SK-N-SH (cell line): Measurements from ENCODE around the gene UST. TPM values are rescaled to one million over a fixed set of nuclear protein-coding genes. Genes with fewer than 3 reads are reported as not detected.

Experiments
- CTCF ChIA-PET: fragments of 300-600, 350-600 bp; formaldehyde crosslinking; extraction: SDS; loops from one replicate; lab custom pipeline; 2021; lab: Yijun Ruan, JAX
- POLR2A ChIA-PET: fragments of 350-600 bp; sonication (Branson Sonifier 250); formaldehyde crosslinking; extraction: SDS; loops from one replicate; lab custom pipeline; 2020; ENCODE audit warnings: antibody characterized with exemption, inconsistent platforms; lab: Yijun Ruan, JAX
- DNase-seq: peaks from one replicate; pipeline ENCODE4 v3.0.0; 2012
- H2AFZ ChIP-seq: fragments of 200-600 bp; sonication (generic); 2 replicates; pipeline ENCODE4 v1.8.1; 2016; ENCODE audit warnings: antibody characterized with exemption, mild to moderate bottlenecking, low read depth
- H3F3A ChIP-seq: fragments of 200-600 bp; sonication (generic); replicated peaks from 2 replicates; pipeline ENCODE3; 2016; ENCODE audit warnings: antibody characterized with exemption, mild to moderate bottlenecking; ENCODE audit not compliant: insufficient read depth
- H3K27ac ChIP-seq, 2 experiments: fragments of 200-500 bp in 1 of 2; fragments of 200-600 bp in 1 of 2; sonication (Bioruptor generic) in 1 of 2; sonication (generic), shearing (Covaris generic) in 1 of 2; 2 replicates each; pipeline versions ENCODE4 v1.5.1 to v1.6.1; 2014 to 2016; ENCODE audit warnings: low read depth in 2 of 2, inconsistent platforms in 1 of 2, low read length in 1 of 2, mild to moderate bottlenecking in 1 of 2, mixed read lengths in 1 of 2
- H3K27me3 ChIP-seq: fragments of 200-600 bp; sonication (generic), shearing (Covaris generic); 2 replicates; pipeline ENCODE4 v1.6.1; 2016; ENCODE audit warnings: mixed run types; ENCODE audit not compliant: insufficient read depth
- H3K36me3 ChIP-seq, 2 experiments: fragments of 200-500 bp in 1 of 2; fragments of 200-600 bp in 1 of 2; sonication (Bioruptor generic) in 1 of 2; sonication (generic) in 1 of 2; replicated peaks in 1 of 2; 2 replicates each; pipeline versions ENCODE3 to v1.5.1; 2014 to 2016; ENCODE audit warnings: low read length in 1 of 2, mild to moderate bottlenecking in 1 of 2; ENCODE audit not compliant: insufficient read depth in 2 of 2, control insufficient read depth in 1 of 2
- H3K4me1 ChIP-seq, 2 experiments: fragments of 200-500 bp in 1 of 2; fragments of 200-600 bp in 1 of 2; sonication (Bioruptor generic) in 1 of 2; sonication (generic), shearing (Covaris generic) in 1 of 2; 2 replicates each; pipeline versions ENCODE4 v1.5.1 to v1.6.1; 2014 to 2016; ENCODE audit warnings: low read depth in 1 of 2, low read length in 1 of 2, mixed run types in 1 of 2; ENCODE audit not compliant: insufficient read depth in 2 of 2, control insufficient read depth in 1 of 2
- H3K4me2 ChIP-seq: fragments of 200-600 bp; sonication (generic), shearing (Covaris generic); 2 replicates; pipeline ENCODE4 v1.6.1; 2017; ENCODE audit warnings: mixed run types
- H3K4me3 ChIP-seq, 2 experiments: fragments of 200-500 bp in 1 of 2; fragments of 200-600 bp in 1 of 2; sonication (Bioruptor generic) in 1 of 2; sonication (generic), shearing (Covaris generic) in 1 of 2; 2 replicates each; pipeline versions ENCODE4 v1.5.1 to v1.8.1; 2014 to 2016; ENCODE audit warnings: low read depth in 2 of 2, inconsistent platforms in 1 of 2, low read length in 1 of 2, mild to moderate bottlenecking in 1 of 2, mixed read lengths in 1 of 2, moderate library complexity in 1 of 2
- H3K79me2 ChIP-seq: fragments of 200-600 bp; sonication (generic); 2 replicates; pipeline ENCODE4 v1.8.1; 2017; ENCODE audit warnings: mild to moderate bottlenecking; ENCODE audit not compliant: insufficient read depth
- H3K9ac ChIP-seq: fragments of 200-600 bp; sonication (generic); 2 replicates; pipeline ENCODE4 v1.6.1; 2017; ENCODE audit warnings: mixed run types
- H3K9me2 ChIP-seq: fragments of 200-600 bp; sonication (generic); 2 replicates; pipeline ENCODE4 v1.6.1; 2017; ENCODE audit warnings: mixed run types
- H3K9me3 ChIP-seq: fragments of 200-600 bp; sonication (generic); 2 replicates; pipeline ENCODE4 v1.6.1; 2017; ENCODE audit warnings: mixed run types, mild to moderate bottlenecking, moderate library complexity
- H4K20me1 ChIP-seq: fragments of 200-600 bp; sonication (generic); 2 replicates; pipeline ENCODE4 v1.6.1; 2017; ENCODE audit warnings: mild to moderate bottlenecking, mixed run types; ENCODE audit not compliant: insufficient read depth
- EP300 ChIP-seq, 2 experiments: IDR thresholded peaks; 2 replicates each; pipeline versions ENCODE4 v1.4.0 to v1.6.1; 2012; ENCODE audit warnings: borderline replicate concordance in 1 of 2, low read depth in 1 of 2, low read length in 1 of 2
- EZH2phosphoT487 ChIP-seq: fragments of 200-600 bp; sonication (generic); IDR thresholded peaks from 2 replicates; pipeline ENCODE4 v1.6.1; 2017; ENCODE audit warnings: low read depth, mixed run types, mild to moderate bottlenecking, antibody characterized with exemption, moderate library complexity, borderline replicate concordance
- GATA2 ChIP-seq: sonication (generic); formaldehyde crosslinking; IDR thresholded peaks from 2 replicates; pipeline ENCODE4 v1.5.0; 2020; ENCODE audit warnings: mild to moderate bottlenecking, missing genetic modification reagents
- NRF1 ChIP-seq: IDR thresholded peaks from 2 replicates; pipeline ENCODE4 v1.6.1; 2012; ENCODE audit warnings: low read depth, mild to moderate bottlenecking, low read length
- RCOR1 ChIP-seq: fragments of 150-350 bp; IDR thresholded peaks from 2 replicates; pipeline ENCODE4 v1.6.1; 2017; ENCODE audit warnings: antibody characterized with exemption, low read length
- SIN3A ChIP-seq: IDR thresholded peaks from 2 replicates; pipeline ENCODE4 v1.6.1; 2012; ENCODE audit warnings: low read depth, mild to moderate bottlenecking, low read length, moderate library complexity, borderline replicate concordance
- SMC3 ChIP-seq: IDR thresholded peaks from 2 replicates; pipeline ENCODE4 v1.6.1; 2012; ENCODE audit warnings: low read depth, low read length, improper control_type of control experiment
- TAF1 ChIP-seq: IDR thresholded peaks from 2 replicates; pipeline ENCODE4 v1.6.1; 2012; ENCODE audit warnings: low read depth, mild to moderate bottlenecking, low read length, moderate library complexity, borderline replicate concordance
- YY1 ChIP-seq: IDR thresholded peaks from 2 replicates; pipeline ENCODE4 v1.4.0; 2012; ENCODE audit warnings: low read depth, mild to moderate bottlenecking
- WGBS: methylation state at CpG from one replicate; pipeline ENCODE4 v1.1.6; 2017; ENCODE audit warnings: low lambda C conversion rate; 5-methylcytosine and 5-hydroxymethylcytosine counted together
- polyA plus RNA-seq, 3 experiments: library from polyadenylated mRNA; depleted of rRNA; stranded (reverse); fragments of >200 nt; gene quantifications; 2 replicates each; pipeline ENCODE4 v1.2.3, GENCODE V29; 2012
- TF ChIP-seq, protein P1 (sequence below): fragments of 200-600 bp; sonication (generic); IDR thresholded peaks from 2 replicates; pipeline ENCODE4 v1.6.1; 2017; ENCODE audit warnings: antibody characterized with exemption, mild to moderate bottlenecking, moderate library complexity

The UST gene
- polyA plus RNA-seq, 1 of the 3 experiments (the other 2 are of a cell fraction), result 1.7 TPM

DNA sequence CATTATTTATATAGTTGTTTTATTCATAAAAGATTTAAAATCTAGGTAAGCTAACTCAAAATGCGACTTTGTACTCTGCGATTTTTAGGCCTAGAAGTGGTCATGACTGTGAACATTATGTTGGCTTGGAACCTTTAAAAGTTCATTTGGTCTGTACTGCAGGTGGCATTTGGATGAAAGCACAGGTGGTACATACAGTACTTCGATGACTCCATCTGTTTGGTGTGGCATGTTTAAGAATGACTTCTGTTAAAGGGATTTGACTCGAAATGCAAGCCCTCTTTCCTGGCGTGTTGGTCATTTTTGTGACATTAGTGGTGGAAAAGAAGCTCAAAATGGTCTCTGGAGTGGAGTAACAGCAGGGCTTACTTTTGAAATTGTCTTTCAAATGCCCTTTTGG, 118.1 kb downstream of the UST start:
- no peak overlapping the region for H3K4me3 ChIP-seq
- no peaks in the 10 kb centered on the region for H3K27me3 ChIP-seq
- H3K79me2 ChIP-seq, result no peaks in the 10 kb centered on the region
- ChIA-PET POLR2A (no interaction called here), CTCF (no interaction called here)
- no peak for TF ChIP-seq YY1
- no peak for TF ChIP-seq NRF1
- no peak for TF ChIP-seq TAF1
- no peak for TF ChIP-seq SMC3
- H3K27ac ChIP-seq, result no peak overlapping the region
- H4K20me1 ChIP-seq, result no peaks in the 10 kb centered on the region
- WGBS, result 59% methylated on average over 5 of the region's 5 CpGs
- H3K4me1 ChIP-seq, result peaks cover 0 to 2% of the 10 kb centered on the region in 2 experiments; a peak in 1 of 4 replicates
- no peak overlapping the region for H2AFZ ChIP-seq
- no peak overlapping the region for H3K4me2 ChIP-seq
- H3K36me3 ChIP-seq, result no peaks in the 10 kb centered on the region
- DNase-seq, result no peak
- H3F3A ChIP-seq, result peaks cover 27% of the 10 kb centered on the region
- no peak overlapping the region for H3K9ac ChIP-seq
- no peaks in the 10 kb centered on the region for H3K9me2 ChIP-seq
- H3K9me3 ChIP-seq, result no peaks in the 10 kb centered on the region

DNA sequence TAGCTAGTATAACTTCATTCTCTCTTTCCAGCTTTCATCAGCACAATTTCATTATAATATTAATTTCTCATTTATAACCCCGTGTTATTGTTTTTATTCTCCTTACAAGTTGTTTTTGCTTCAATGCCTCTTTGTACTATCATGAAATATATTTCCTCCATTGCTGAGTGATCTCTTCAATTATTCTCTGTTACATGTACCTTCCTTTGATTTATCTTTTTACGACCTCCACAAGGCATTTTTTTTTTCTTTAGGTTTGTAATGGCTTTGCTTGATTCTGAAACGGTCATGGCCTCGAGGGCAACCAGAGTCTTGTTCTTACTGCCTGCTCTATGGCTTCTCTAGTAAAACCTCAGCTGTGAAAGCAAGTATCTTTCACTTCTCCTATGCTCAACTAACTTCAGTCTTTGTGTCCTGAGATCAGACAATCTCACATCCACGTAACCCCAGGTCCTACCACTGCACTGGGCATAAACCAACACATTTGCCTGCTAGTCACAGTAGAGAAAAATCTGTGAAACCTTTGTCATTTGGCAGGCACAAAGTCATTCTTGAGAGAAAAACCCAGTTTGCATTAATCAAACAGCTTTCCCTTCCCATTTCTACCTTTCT, 119.9 kb downstream of the UST start:
- Histone ChIP-seq H3K4me1 (peaks cover 0 to 4% of the 10 kb centered on the region in 2 experiments; a peak in 1 of 4 replicates), H3K9me2 (no peaks in the 10 kb centered on the region), H3K27me3 (no peaks in the 10 kb centered on the region), H3K9me3 (no peaks in the 10 kb centered on the region), H3K4me2 (no peak overlapping the region), H3K27ac (no peak overlapping the region), H3F3A (peaks cover 27% of the 10 kb centered on the region), H3K4me3 (no peak overlapping the region), H2AFZ (no peak overlapping the region), H3K9ac (no peak overlapping the region), H3K36me3 (no peaks in the 10 kb centered on the region), H4K20me1 (no peaks in the 10 kb centered on the region), H3K79me2 (no peaks in the 10 kb centered on the region)
- WGBS, result 44% methylated on average over 5 of the region's 5 CpGs
- POLR2A ChIA-PET, result no interaction called here
- DNase-seq, result no peak
- CTCF ChIA-PET, result interaction anchor here (1.2 kb wide), 1 partner anchor 38 kb away, joined by 3 read pairs; no protein-coding TSS in a partner anchor
- TF ChIP-seq SIN3A, result no peak
- TF ChIP-seq GATA2 (CRISPR knock-in tag), result no peak
- no peak for TF ChIP-seq EZH2phosphoT487
- no peak for TF ChIP-seq RCOR1
- TF ChIP-seq, protein P1, sequence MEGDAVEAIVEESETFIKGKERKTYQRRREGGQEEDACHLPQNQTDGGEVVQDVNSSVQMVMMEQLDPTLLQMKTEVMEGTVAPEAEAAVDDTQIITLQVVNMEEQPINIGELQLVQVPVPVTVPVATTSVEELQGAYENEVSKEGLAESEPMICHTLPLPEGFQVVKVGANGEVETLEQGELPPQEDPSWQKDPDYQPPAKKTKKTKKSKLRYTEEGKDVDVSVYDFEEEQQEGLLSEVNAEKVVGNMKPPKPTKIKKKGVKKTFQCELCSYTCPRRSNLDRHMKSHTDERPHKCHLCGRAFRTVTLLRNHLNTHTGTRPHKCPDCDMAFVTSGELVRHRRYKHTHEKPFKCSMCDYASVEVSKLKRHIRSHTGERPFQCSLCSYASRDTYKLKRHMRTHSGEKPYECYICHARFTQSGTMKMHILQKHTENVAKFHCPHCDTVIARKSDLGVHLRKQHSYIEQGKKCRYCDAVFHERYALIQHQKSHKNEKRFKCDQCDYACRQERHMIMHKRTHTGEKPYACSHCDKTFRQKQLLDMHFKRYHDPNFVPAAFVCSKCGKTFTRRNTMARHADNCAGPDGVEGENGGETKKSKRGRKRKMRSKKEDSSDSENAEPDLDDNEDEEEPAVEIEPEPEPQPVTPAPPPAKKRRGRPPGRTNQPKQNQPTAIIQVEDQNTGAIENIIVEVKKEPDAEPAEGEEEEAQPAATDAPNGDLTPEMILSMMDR, result no peak
- no peak for TF ChIP-seq EP300 (IDR thresholded peaks at IDR 0.05; ENCODE audit: borderline replicate concordance in 1 of 2, low read depth in 1 of 2, low read length in 1 of 2)
